ENCODE measurements around the gene SUFU. TPM values are rescaled to one million over a fixed set of nuclear protein-coding genes. Genes with fewer than 3 reads are reported as not detected.

SUFU gene
- total and polyA plus RNA-seq, 2 of the 13 experiments (the other 11 are each of a cell fraction or from before 2014, with no cell fraction given) = 2.9 to 5.5 TPM

DNA sequence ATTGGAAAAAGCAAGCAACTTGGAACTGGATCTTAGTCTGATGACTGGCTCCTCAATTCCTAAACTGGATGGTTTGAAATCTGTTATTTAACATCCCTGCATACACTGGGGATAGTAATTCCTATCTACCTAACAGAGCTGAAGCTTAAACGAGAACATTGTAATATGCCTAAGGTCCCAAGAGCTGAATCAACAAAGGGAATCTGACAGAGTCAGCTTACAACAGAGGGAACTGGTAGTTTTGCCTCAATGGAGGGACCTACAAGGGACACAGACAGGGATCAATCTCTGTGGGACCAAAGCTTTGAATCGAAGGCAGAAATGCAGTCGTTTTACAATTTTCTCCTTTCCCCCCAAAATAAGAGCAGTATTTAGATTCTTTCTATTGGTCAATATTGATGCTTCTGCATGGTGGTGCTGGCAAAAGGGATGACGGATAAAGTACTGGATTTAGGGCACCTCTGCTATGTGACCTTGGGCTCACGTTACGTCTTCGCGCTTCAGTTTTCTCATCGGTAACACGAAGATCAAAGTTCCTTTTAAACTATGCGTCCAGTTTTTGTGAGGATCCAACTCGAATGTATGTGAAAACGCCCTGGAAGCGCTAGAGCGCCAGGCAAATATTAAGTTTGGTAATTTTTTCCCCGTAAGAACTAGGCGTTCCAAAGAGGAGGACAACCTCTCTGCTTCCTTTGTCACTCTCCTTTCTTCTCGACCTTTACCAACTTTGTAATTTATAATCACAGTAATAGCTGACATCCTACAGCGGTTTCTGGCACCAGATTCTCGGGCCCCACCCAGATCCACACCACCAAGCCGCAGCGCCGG lies 2.4 kb upstream of the SUFU start:
- Histone ChIP-seq H3K4me1 (ENCODE audit: insufficient read depth, low read length) (peaks cover 48% of the 10 kb centered on the region), H3K27ac (ENCODE audit: extremely low read length, insufficient read depth, low read length) (peak overlapping the region; percentile 74), H3K36me3 (replicated peaks in 1 of 2; ENCODE audit: control insufficient read depth in 1 of 2, insufficient read depth in 2 of 2, low read length in 2 of 2) (peaks cover 2% of the 10 kb centered on the region in 2 experiments; a peak in 2 of 5 replicates), H3K79me2 (ENCODE audit: insufficient read depth, low read length) (peaks cover 66% of the 10 kb centered on the region), H3K4me3 (replicated peaks in 1 of 3; ENCODE audit: insufficient read depth in 1 of 3, low read depth in 2 of 3, low read length in 3 of 3) (peak overlapping the region; percentile 81 to 95 (median 92)), H3K27me3 (ENCODE audit: control insufficient read depth in 1 of 2, insufficient read depth in 2 of 2, low read length in 2 of 2) (no peaks in the 10 kb centered on the region; a peak in 1 of 5 replicates), H3K4me2 (ENCODE audit: low read depth, low read length) (peak overlapping the region; percentile 92), H2AFZ (ENCODE audit: low read length) (peak overlapping the region; percentile 20), H4K20me1 (ENCODE audit: insufficient read depth, low read length) (peaks cover 3% of the 10 kb centered on the region; the same call in 1 of the 2 replicates), H3K9me3 (ENCODE audit: low read length) (no peaks in the 10 kb centered on the region), H3K9ac (ENCODE audit: insufficient read depth, low read depth, low read length) (peak overlapping the region; percentile 69)
- POLR2A ChIA-PET = interaction anchor here (1.1 to 1.4 kb wide), 3 partner anchors 50 to 140 kb away, joined by 3 to 7 read pairs (median 5); partner anchors contain the start of gene C10orf95
- BruUV-seq (replicated peaks) = TSS peak; percentile 72
- peak; percentile 20 for DNase-seq (ENCODE audit: low spot score)
- in situ Hi-C loops (cut with HindIII; ENCODE audit: extremely low pct_ligation_motif_present, low pct_unique_long_range_greater_than_20kb) = loop anchor here (5.0 kb wide), 1 partner anchor 81 kb away; no protein-coding TSS in a partner anchor
- CTCF ChIA-PET (ENCODE audit: low intra/inter-chr PET ratio, low total read pairs) = no interaction called here
- no peak for ATAC-seq
- FAIRE-seq = no peak
- intact Hi-C loops (cut with micrococcal nuclease; ENCODE audit: unreplicated experiment) = loop anchor here (2.0 to 10.0 kb wide), 5 partner anchors 81 to 687 kb away; partner anchors contain the start of gene OGA
- TF ChIP-seq, protein P1, sequence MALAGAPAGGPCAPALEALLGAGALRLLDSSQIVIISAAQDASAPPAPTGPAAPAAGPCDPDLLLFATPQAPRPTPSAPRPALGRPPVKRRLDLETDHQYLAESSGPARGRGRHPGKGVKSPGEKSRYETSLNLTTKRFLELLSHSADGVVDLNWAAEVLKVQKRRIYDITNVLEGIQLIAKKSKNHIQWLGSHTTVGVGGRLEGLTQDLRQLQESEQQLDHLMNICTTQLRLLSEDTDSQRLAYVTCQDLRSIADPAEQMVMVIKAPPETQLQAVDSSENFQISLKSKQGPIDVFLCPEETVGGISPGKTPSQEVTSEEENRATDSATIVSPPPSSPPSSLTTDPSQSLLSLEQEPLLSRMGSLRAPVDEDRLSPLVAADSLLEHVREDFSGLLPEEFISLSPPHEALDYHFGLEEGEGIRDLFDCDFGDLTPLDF (CRISPR knock-in tag; IDR thresholded peaks at IDR 0.05) = no peak
- TF ChIP-seq SNAI1 (CRISPR knock-in tag; IDR thresholded peaks at IDR 0.05; ENCODE audit: borderline replicate concordance) (0 out of 2 replicates have a peak, but pooled peaks have one; percentile 60), HNF4A (CRISPR knock-in tag; IDR thresholded peaks at IDR 0.05) (peak; percentile 13; the same call in 1 of the 2 replicates), ZNF292 (CRISPR knock-in tag; IDR thresholded peaks at IDR 0.05; ENCODE audit: borderline replicate concordance, low read depth) (no peak), SOX5 (CRISPR knock-in tag; IDR thresholded peaks at IDR 0.05; ENCODE audit: borderline replicate concordance) (0 out of 2 replicates have a peak, but pooled peaks have one; percentile 5), TCF12 (IDR thresholded peaks at IDR 0.05) (no peak), TCF12 (CRISPR knock-in tag; IDR thresholded peaks at IDR 0.05) (no peak), HDAC1 (CRISPR knock-in tag; IDR thresholded peaks at IDR 0.05) (0 out of 2 replicates have a peak, but pooled peaks have one; percentile 16), ZNF143 (CRISPR knock-in tag; IDR thresholded peaks at IDR 0.05) (no peak), FOXA3 (CRISPR knock-in tag; IDR thresholded peaks at IDR 0.05) (0 out of 2 replicates have a peak, but pooled peaks have one; percentile 11), ZNF224 (CRISPR knock-in tag; IDR thresholded peaks at IDR 0.05) (peak; percentile 77; the same call in 1 of the 2 replicates), ZNF18 (CRISPR knock-in tag; IDR thresholded peaks at IDR 0.05; ENCODE audit: insufficient replicate concordance) (peak; percentile 14), POLR2AphosphoS5 (IDR thresholded peaks at IDR 0.05; ENCODE audit: low read depth, low read length) (peak; percentile 49), FOXA1 (IDR thresholded peaks at IDR 0.05) (no peak), FOXA1 (CRISPR knock-in tag; IDR thresholded peaks at IDR 0.05) (peak; percentile 23; the same call in 1 of the 2 replicates), CAMTA2 (CRISPR knock-in tag; IDR thresholded peaks at IDR 0.05; ENCODE audit: borderline replicate concordance) (0 out of 2 replicates have a peak, but pooled peaks have one; percentile 20), ZNF263 (CRISPR knock-in tag; IDR thresholded peaks at IDR 0.05) (0 out of 2 replicates have a peak, but pooled peaks have one; percentile 34), ZNF850 (CRISPR knock-in tag; conservative IDR thresholded peaks at IDR 0.05) (no peak), SOX6 (IDR thresholded peaks at IDR 0.05) (no peak), SOX6 (CRISPR knock-in tag; IDR thresholded peaks at IDR 0.05) (peak; percentile 6; the same call in 1 of the 2 replicates)
- under 1% methylated on average over 23 of the region's 23 CpGs for WGBS (ENCODE audit: low lambda C conversion rate)

All from HepG2 (cell line).